Endothelial cell of umbilical vein (primary cell): ENCODE results near the gene ADGRD1. TPM values are rescaled to one million over a fixed set of nuclear protein-coding genes. Genes with fewer than 3 reads are reported as not detected.

ENCODE experiments used
- BruUV-seq: library from RNA; stranded (reverse); fragments of 400-500 nt; replicated peaks from 2 replicates; lab custom pipeline; 2021; lab: Mats Ljungman, UMichigan
- CTCF ChIA-PET: fragments of 300-600, 350-600 bp; sonication (Branson Sonifier 250); formaldehyde crosslinking; loops from one replicate; lab custom pipeline; 2021; ENCODE audit warnings: antibody characterized with exemption, inconsistent platforms; lab: Charles Lee
- POLR2A ChIA-PET: fragments of 300-600, 350-600 bp; sonication (Branson Sonifier 250); formaldehyde crosslinking; loops from one replicate; lab custom pipeline; 2021; ENCODE audit warnings: antibody characterized with exemption, inconsistent platforms; lab: Charles Lee
- DNase-seq: peaks from one replicate; pipeline ENCODE4 v3.0.0-alpha.2; 2011; ENCODE audit warnings: low read depth, low spot score
- FAIRE-seq: peaks from 2 replicates; lab custom pipeline; 2011; peaks lifted over from hg19 to GRCh38; lab: Jason Lieb, UNC
- H2AFZ ChIP-seq: 2 replicates; pipeline ENCODE4 v1.6.0; 2012; ENCODE audit warnings: low read depth, low read length, control low read depth, inconsistent platforms
- H3K27ac ChIP-seq: 2 replicates; pipeline ENCODE4 v1.5.1; 2011; ENCODE audit warnings: low read depth, mild to moderate bottlenecking, control low read depth, low read length, moderate library complexity; ENCODE audit not compliant: insufficient read depth
- H3K27me3 ChIP-seq, 2 experiments: 2 replicates each; pipeline versions ENCODE4 v1.6.0 to v1.6.1; 2011; ENCODE audit warnings: low read length in 2 of 2, mixed read lengths in 1 of 2; ENCODE audit not compliant: control insufficient read depth in 2 of 2, insufficient read depth in 2 of 2
- H3K36me3 ChIP-seq, 2 experiments: 2 replicates in 1 of 2; 3 replicates in 1 of 2; pipeline ENCODE4 v1.5.1; 2011; ENCODE audit warnings: low read length in 2 of 2, mild to moderate bottlenecking in 1 of 2, moderate library complexity in 1 of 2; ENCODE audit not compliant: control insufficient read depth in 2 of 2, insufficient read depth in 2 of 2; ENCODE audit errors: extremely low read depth in 1 of 2
- H3K4me1 ChIP-seq: 3 replicates; pipeline ENCODE4 v1.5.1; 2011; ENCODE audit warnings: mild to moderate bottlenecking, low read length; ENCODE audit not compliant: control insufficient read depth, insufficient read depth; ENCODE audit errors: extremely low read depth
- H3K4me2 ChIP-seq: 2 replicates; pipeline ENCODE4 v1.6.1; 2011; ENCODE audit warnings: low read length, control low read depth, mixed read lengths; ENCODE audit not compliant: insufficient read depth
- H3K4me3 ChIP-seq, 3 experiments: fragments of 200-600 bp in 1 of 3; sonication (generic), shearing (Covaris generic) in 1 of 3; replicated peaks in 1 of 3; 2 replicates each; pipeline ENCODE4 v1.5.1; 2011 to 2016; ENCODE audit warnings: control low read depth in 3 of 3, low read length in 3 of 3, mild to moderate bottlenecking in 2 of 3, inconsistent platforms in 1 of 3, low read depth in 1 of 3, moderate library complexity in 1 of 3; ENCODE audit not compliant: insufficient read depth in 1 of 3
- H3K79me2 ChIP-seq: 2 replicates; pipeline ENCODE4 v1.6.0; 2012; ENCODE audit warnings: low read length, inconsistent platforms; ENCODE audit not compliant: control insufficient read depth, insufficient read depth
- H3K9ac ChIP-seq: replicated peaks from 2 replicates; pipeline ENCODE3; 2011; ENCODE audit warnings: low read length, control low read depth; ENCODE audit not compliant: insufficient read depth; ENCODE audit errors: extremely low read depth
- H3K9me1 ChIP-seq: replicated peaks from 3 replicates; pipeline ENCODE4 v1.6.0; 2011; ENCODE audit warnings: mild to moderate bottlenecking, low read length; ENCODE audit not compliant: control insufficient read depth, insufficient read depth; ENCODE audit errors: extremely low read depth
- H3K9me3 ChIP-seq: replicated peaks from 2 replicates; pipeline ENCODE4 v1.5.1; 2012; ENCODE audit warnings: low read length, inconsistent platforms; ENCODE audit not compliant: control insufficient read depth, insufficient read depth
- H4K20me1 ChIP-seq: replicated peaks from 2 replicates; pipeline ENCODE3; 2011; ENCODE audit warnings: mild to moderate bottlenecking, low read length; ENCODE audit not compliant: control insufficient read depth, insufficient read depth; ENCODE audit errors: extremely low read depth
- FOS ChIP-seq: IDR thresholded peaks from 2 replicates; pipeline ENCODE4 v1.6.1; 2011; ENCODE audit warnings: mild to moderate bottlenecking, low read length, moderate library complexity, borderline replicate concordance; ENCODE audit not compliant: insufficient read depth
- GATA2 ChIP-seq: IDR thresholded peaks from 2 replicates; pipeline ENCODE4 v1.7.0; 2011; ENCODE audit warnings: low read depth, mild to moderate bottlenecking, moderate library complexity, mixed read lengths, low read length; ENCODE audit not compliant: insufficient read length, insufficient read depth
- JUN ChIP-seq: IDR thresholded peaks from 2 replicates; pipeline ENCODE4 v1.6.1; 2011; ENCODE audit warnings: borderline replicate concordance, low read depth; ENCODE audit not compliant: insufficient read length, insufficient read depth
- POLR2A ChIP-seq: IDR thresholded peaks from 2 replicates; pipeline ENCODE4 v1.6.1; 2012; ENCODE audit warnings: low read depth, mild to moderate bottlenecking, control low read depth, low read length
- dilution Hi-C: fragments of 300-500 bp; cut with MboI; formaldehyde crosslinking; loops from one replicate; pipeline ENCODE4 v1.15.0; 2019; ENCODE audit warnings: low sequenced_read_pairs; ENCODE audit not compliant: extremely low pct_ligation_motif_present
- intact Hi-C: fragments of 100-400 bp; cut with micrococcal nuclease; formaldehyde crosslinking; loops from one replicate; pipeline ENCODE4 v1.10.0; 2022
- polyA plus RNA-seq, 4 experiments: library from polyadenylated mRNA; depleted of rRNA in 3 of 4; stranded (reverse) in 3 of 4; unstranded in 1 of 4; fragments of >200 nt; gene quantifications; 2 replicates each; pipeline versions ENCODE4 v1.2.1 to v1.2.3, GENCODE V29; 2011 to 2012; ENCODE audit warnings: missing spikeins in 1 of 4
- total RNA-seq: library from RNA; stranded (reverse); gene quantifications from 2 replicates; pipeline ENCODE4 v1.2.3, GENCODE V29; 2021
- TF ChIP-seq, protein P1 (sequence below), 2 donors: IDR thresholded peaks; 1 replicate in 1 of 2; 2 replicates in 1 of 2; pipeline ENCODE4 v1.5.1; 2011; ENCODE audit warnings: low read length in 2 of 2, mild to moderate bottlenecking in 2 of 2, moderate library complexity in 2 of 2, control low read depth in 1 of 2, inconsistent platforms in 1 of 2, low read depth in 1 of 2; ENCODE audit not compliant: insufficient read depth in 1 of 2; ENCODE audit errors: extremely low read depth in 1 of 2
- TF ChIP-seq, protein P2 (sequence below): IDR thresholded peaks from 2 replicates; pipeline ENCODE4 v1.6.1; 2011; ENCODE audit not compliant: insufficient read depth, insufficient read length

Gene ADGRD1
- total and polyA plus RNA-seq, 2 donors (not counting 3 experiments of a cell fraction or from before 2014, with no cell fraction given), result 0.07 TPM; not detected in 1

DNA sequence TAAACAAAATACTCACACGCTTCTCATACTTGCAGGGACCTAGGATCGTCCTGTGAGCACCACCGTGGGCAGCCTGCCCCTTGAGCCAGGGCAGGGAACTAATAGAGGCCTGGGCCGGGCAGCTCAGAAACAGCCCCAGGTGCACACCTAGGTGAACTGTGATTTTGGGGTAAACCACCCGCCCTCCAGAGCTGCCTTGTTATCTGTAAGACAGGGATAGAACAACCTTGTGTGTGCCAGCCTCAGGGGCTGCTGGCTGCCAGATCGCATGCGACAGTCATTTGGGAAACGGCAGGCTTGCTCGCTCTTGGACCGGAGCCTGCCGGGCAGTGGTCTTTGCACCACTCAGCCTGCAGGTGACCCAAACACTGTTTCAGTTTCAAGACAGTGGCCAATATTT is 86.8 kb downstream of the ADGRD1 start:
- no peaks in the 10 kb centered on the region for H3K9me3 ChIP-seq
- no peaks in the 10 kb centered on the region for H3K79me2 ChIP-seq
- FAIRE-seq, result no peak
- no peak overlapping the region for H3K27ac ChIP-seq
- H4K20me1 ChIP-seq, result no peaks in the 10 kb centered on the region
- no peak overlapping the region for H2AFZ ChIP-seq
- H3K4me3 ChIP-seq, result no peak overlapping the region
- DNase-seq, result no peak
- no peak overlapping the region for H3K4me2 ChIP-seq
- no peak overlapping the region for H3K9ac ChIP-seq
- no peaks in the 10 kb centered on the region for H3K4me1 ChIP-seq
- CTCF ChIA-PET, result no interaction called here
- no peaks in the 10 kb centered on the region for H3K36me3 ChIP-seq
- TF ChIP-seq, protein P1, sequence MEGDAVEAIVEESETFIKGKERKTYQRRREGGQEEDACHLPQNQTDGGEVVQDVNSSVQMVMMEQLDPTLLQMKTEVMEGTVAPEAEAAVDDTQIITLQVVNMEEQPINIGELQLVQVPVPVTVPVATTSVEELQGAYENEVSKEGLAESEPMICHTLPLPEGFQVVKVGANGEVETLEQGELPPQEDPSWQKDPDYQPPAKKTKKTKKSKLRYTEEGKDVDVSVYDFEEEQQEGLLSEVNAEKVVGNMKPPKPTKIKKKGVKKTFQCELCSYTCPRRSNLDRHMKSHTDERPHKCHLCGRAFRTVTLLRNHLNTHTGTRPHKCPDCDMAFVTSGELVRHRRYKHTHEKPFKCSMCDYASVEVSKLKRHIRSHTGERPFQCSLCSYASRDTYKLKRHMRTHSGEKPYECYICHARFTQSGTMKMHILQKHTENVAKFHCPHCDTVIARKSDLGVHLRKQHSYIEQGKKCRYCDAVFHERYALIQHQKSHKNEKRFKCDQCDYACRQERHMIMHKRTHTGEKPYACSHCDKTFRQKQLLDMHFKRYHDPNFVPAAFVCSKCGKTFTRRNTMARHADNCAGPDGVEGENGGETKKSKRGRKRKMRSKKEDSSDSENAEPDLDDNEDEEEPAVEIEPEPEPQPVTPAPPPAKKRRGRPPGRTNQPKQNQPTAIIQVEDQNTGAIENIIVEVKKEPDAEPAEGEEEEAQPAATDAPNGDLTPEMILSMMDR (IDR thresholded peaks at IDR 0.05; ENCODE audit: extremely low read depth in 1 of 2, insufficient read depth in 1 of 2, low read depth in 1 of 2, low read length in 2 of 2), result no peak
- no peak for TF ChIP-seq GATA2
- no peak for TF ChIP-seq JUN
- dilution Hi-C loops, result no loop called here
- H3K9me1 ChIP-seq, result no peaks in the 10 kb centered on the region
- BruUV-seq, result no TSS peak
- POLR2A ChIA-PET, result no interaction called here
- intact Hi-C loops, result no loop called here
- H3K27me3 ChIP-seq, result no peaks in the 10 kb centered on the region

DNA sequence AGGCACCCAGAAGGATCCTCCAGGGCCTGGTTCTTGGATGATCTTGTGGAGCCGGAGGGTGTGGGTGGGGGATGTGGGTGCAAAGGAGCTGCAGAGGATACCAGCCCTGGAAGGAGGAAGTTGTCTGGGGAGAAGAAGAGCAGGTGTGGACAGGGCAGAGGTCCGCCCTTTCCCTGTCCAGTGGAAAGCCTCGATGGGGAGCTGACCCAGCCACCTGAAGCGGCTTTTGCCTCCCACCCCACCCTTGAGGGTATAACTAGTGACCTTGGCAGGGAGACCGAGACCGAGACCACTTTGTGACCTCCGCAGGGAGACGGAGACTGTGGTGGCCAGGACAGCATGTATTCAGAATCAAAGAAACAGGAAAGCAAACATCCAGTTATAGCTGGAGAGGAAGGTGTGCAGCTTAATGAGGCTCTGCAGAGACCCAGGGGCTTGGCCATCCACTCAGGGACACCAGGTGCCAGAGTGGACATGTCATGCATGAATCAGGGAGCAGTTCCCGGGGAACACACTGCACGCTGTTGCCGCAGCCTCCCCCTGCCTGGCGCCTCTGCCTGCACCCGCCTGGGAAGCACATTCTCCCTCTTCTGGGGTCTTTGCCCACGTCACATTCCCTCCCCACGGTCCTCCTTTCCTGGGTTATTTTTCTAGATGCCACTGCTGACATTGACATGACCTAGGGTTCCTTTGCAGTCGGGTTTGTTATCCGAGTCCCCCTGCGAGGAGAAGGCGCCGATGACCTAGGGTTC is 87.7 kb downstream of the ADGRD1 start:
- no peak overlapping the region for H3K4me3 ChIP-seq
- no peaks in the 10 kb centered on the region for H3K79me2 ChIP-seq
- H3K4me2 ChIP-seq, result no peak overlapping the region
- no TSS peak for BruUV-seq
- FAIRE-seq (no peak), DNase-seq (no peak)
- H3K36me3 ChIP-seq, result no peaks in the 10 kb centered on the region
- H3K4me1 ChIP-seq, result no peaks in the 10 kb centered on the region
- no peak overlapping the region for H3K27ac ChIP-seq
- ChIA-PET POLR2A (no interaction called here), CTCF (no interaction called here)
- dilution Hi-C loops (no loop called here), intact Hi-C loops (no loop called here)
- no peaks in the 10 kb centered on the region for H3K27me3 ChIP-seq
- H3K9ac ChIP-seq, result no peak overlapping the region
- no peaks in the 10 kb centered on the region for H3K9me3 ChIP-seq
- TF ChIP-seq GATA2 (no peak), POLR2A (no peak), JUN (no peak), FOS (no peak)
- TF ChIP-seq, protein P2, sequence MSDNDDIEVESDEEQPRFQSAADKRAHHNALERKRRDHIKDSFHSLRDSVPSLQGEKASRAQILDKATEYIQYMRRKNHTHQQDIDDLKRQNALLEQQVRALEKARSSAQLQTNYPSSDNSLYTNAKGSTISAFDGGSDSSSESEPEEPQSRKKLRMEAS, result no peak
- TF ChIP-seq, protein P1 (IDR thresholded peaks at IDR 0.05; ENCODE audit: extremely low read depth in 1 of 2, insufficient read depth in 1 of 2, low read depth in 1 of 2, low read length in 2 of 2), result no peak
- no peak overlapping the region for H2AFZ ChIP-seq
- H3K9me1 ChIP-seq, result no peaks in the 10 kb centered on the region
- H4K20me1 ChIP-seq, result no peaks in the 10 kb centered on the region
